Smooth muscle cell (in vitro differentiated cells): ENCODE data around the gene TIMD4. TPM values are rescaled to one million over a fixed set of nuclear protein-coding genes. Genes with fewer than 3 reads are reported as not detected.

Experiments
- DNase-seq: peaks from one replicate; lab custom pipeline; 2025; ENCODE audit not compliant: unreplicated experiment; lab: John Stamatoyannopoulos, UW
- H2AFZ ChIP-seq: fragments of 200-600 bp; sonication (generic); 2 replicates; pipeline ENCODE4 v1.6.0; 2016; ENCODE audit warnings: antibody characterized with exemption, low read depth, mild to moderate bottlenecking
- H3F3A ChIP-seq: fragments of 200-600 bp; sonication (generic); 2 replicates; pipeline ENCODE4 v1.6.0; 2017; ENCODE audit warnings: antibody characterized with exemption, low read depth
- H3K27ac ChIP-seq: fragments of 200-600 bp; sonication (generic); 2 replicates; pipeline ENCODE4 v1.5.1; 2016; ENCODE audit warnings: low read depth, mild to moderate bottlenecking
- H3K27me3 ChIP-seq: fragments of 200-600 bp; sonication (generic); 2 replicates; pipeline ENCODE4 v1.6.1; 2016; ENCODE audit warnings: low read depth, mild to moderate bottlenecking
- H3K36me3 ChIP-seq: fragments of 200-600 bp; sonication (generic); 2 replicates; pipeline ENCODE4 v1.5.1; 2016; ENCODE audit warnings: low read depth
- H3K4me1 ChIP-seq: fragments of 200-600 bp; sonication (generic); 2 replicates; pipeline ENCODE4 v1.5.1; 2016; ENCODE audit warnings: low read depth
- H3K4me2 ChIP-seq: fragments of 200-600 bp; sonication (generic); 2 replicates; pipeline ENCODE4 v1.6.0; 2016; ENCODE audit warnings: mild to moderate bottlenecking
- H3K4me3 ChIP-seq: fragments of 200-600 bp; sonication (generic); 2 replicates; pipeline ENCODE4 v1.5.1; 2016; ENCODE audit warnings: mild to moderate bottlenecking
- H3K79me2 ChIP-seq: fragments of 200-600 bp; sonication (generic); 2 replicates; pipeline ENCODE4 v1.6.0; 2016; ENCODE audit warnings: low read depth, mild to moderate bottlenecking
- H3K9ac ChIP-seq: fragments of 200-600 bp; sonication (generic); 2 replicates; pipeline ENCODE4 v1.6.0; 2016; ENCODE audit warnings: low read depth
- H3K9me3 ChIP-seq: fragments of 200-600 bp; sonication (generic); replicated peaks from 2 replicates; pipeline ENCODE4 v1.5.1; 2016; ENCODE audit warnings: low read depth
- H4K20me1 ChIP-seq: fragments of 200-600 bp; sonication (generic); 2 replicates; pipeline ENCODE4 v1.6.0; 2016; ENCODE audit warnings: low read depth
- WGBS: methylation state at CpG from one replicate; pipeline ENCODE4 v1.1.7; 2016; ENCODE audit warnings: low lambda C conversion rate; 5-methylcytosine and 5-hydroxymethylcytosine counted together
- polyA plus RNA-seq: library from polyadenylated mRNA; unstranded; fragments of >200 nt; fragmentation: Nextera tagmentation; extraction: Ambion mirVana; gene quantifications from 2 replicates; pipeline ENCODE4 v1.2.1, GENCODE V29; 2016
- total RNA-seq: library from RNA; depleted of rRNA; stranded (reverse); fragments of >200 nt; gene quantifications from 2 replicates; pipeline ENCODE4 v1.2.3, GENCODE V29; 2014
- TF ChIP-seq, protein P1 (sequence below): fragments of 200-600 bp; sonication (generic); IDR thresholded peaks from 2 replicates; pipeline ENCODE4 v1.5.1; 2017; ENCODE audit warnings: borderline replicate concordance, mild to moderate bottlenecking, antibody characterized with exemption; ENCODE audit not compliant: insufficient read depth, poor library complexity, severe bottlenecking

TIMD4 gene
- total and polyA plus RNA-seq, 2 experiments from 2014 or later = not detected

DNA sequence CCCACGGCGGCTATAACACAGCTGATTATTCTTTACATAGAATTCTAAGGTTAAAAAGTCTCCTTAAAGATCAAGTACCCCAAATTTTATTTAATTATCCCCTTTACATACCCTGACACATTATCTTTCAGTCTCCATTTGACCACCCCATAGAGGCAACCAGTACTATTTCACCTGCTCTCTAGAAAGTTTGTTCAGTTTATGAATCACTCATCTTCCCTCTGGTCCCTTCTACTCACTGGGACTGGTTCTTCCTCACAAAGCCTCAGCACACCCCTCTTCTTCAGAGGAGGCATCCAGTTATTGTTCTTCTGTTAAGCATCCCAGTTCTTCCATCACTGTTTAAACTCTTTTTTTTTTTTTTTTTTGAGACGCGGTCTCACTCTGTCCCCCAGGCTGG lies 70.2 kb downstream of the TIMD4 start:
- Histone ChIP-seq H3K4me1 (no peaks in the 10 kb centered on the region), H3K4me2 (no peak overlapping the region), H3K9me3 (no peaks in the 10 kb centered on the region), H3K27me3 (no peaks in the 10 kb centered on the region), H3K9ac (no peak overlapping the region), H3K36me3 (no peaks in the 10 kb centered on the region), H3K79me2 (no peaks in the 10 kb centered on the region), H2AFZ (no peak overlapping the region), H3K27ac (no peak overlapping the region), H4K20me1 (no peaks in the 10 kb centered on the region), H3F3A (no peaks in the 10 kb centered on the region), H3K4me3 (no peak overlapping the region)
- no peak for DNase-seq
- TF ChIP-seq, protein P1, sequence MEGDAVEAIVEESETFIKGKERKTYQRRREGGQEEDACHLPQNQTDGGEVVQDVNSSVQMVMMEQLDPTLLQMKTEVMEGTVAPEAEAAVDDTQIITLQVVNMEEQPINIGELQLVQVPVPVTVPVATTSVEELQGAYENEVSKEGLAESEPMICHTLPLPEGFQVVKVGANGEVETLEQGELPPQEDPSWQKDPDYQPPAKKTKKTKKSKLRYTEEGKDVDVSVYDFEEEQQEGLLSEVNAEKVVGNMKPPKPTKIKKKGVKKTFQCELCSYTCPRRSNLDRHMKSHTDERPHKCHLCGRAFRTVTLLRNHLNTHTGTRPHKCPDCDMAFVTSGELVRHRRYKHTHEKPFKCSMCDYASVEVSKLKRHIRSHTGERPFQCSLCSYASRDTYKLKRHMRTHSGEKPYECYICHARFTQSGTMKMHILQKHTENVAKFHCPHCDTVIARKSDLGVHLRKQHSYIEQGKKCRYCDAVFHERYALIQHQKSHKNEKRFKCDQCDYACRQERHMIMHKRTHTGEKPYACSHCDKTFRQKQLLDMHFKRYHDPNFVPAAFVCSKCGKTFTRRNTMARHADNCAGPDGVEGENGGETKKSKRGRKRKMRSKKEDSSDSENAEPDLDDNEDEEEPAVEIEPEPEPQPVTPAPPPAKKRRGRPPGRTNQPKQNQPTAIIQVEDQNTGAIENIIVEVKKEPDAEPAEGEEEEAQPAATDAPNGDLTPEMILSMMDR = no peak
- WGBS = 86% methylated on average over 4 of the region's 4 CpGs

DNA sequence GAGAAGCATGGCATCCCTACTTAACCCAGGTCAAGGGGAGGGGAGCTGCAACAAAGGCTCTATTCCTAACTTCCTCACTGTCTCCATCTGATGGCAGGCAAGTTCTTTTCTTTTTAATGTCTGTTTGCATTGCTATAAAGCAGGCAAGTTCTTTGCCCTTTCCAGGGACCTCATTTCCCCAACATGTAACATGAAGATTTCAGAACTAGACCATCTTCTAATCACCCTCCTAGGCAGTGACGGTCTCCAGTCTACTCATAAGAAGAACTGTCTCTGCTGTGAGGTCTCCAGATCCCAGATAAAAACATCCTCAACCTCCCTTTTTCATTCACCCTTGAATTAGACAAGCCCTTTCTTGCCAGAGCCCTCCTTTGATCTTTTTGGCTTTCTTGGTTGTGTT lies 70.8 kb downstream of the TIMD4 start:
- H3K4me1 ChIP-seq = no peaks in the 10 kb centered on the region
- no peaks in the 10 kb centered on the region for H4K20me1 ChIP-seq
- H3K4me3 ChIP-seq = no peak overlapping the region
- no peak overlapping the region for H3K9ac ChIP-seq
- no peak for DNase-seq
- H3K36me3 ChIP-seq = no peaks in the 10 kb centered on the region
- H3F3A ChIP-seq = no peaks in the 10 kb centered on the region
- H3K4me2 ChIP-seq = no peak overlapping the region
- 50% methylated on average over 1 of the region's 1 CpG for WGBS
- H3K27ac ChIP-seq = no peak overlapping the region
- no peak overlapping the region for H2AFZ ChIP-seq
- H3K9me3 ChIP-seq = no peaks in the 10 kb centered on the region
- no peaks in the 10 kb centered on the region for H3K79me2 ChIP-seq
- TF ChIP-seq, protein P1 = no peak
- H3K27me3 ChIP-seq = no peaks in the 10 kb centered on the region

DNA sequence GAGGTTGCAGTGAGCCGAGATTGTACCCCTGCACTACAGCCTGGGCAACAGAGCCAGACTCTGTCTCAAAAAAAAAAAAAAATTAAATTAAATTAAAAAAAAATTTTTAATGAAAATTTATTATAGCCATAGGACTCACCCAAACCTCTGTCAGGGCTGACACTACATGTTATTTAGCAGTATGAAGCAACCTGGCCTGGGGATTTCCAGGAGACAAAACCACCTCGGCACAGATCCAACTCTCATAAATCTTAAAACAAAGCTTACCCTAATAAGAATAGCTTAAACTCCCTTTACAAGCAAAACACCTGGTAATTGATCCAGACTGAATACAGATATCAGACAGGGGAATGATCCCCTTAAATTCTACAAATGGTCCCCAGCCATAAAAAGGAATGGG lies 74.5 kb downstream of the TIMD4 start:
- no peaks in the 10 kb centered on the region for H3K9me3 ChIP-seq
- no peaks in the 10 kb centered on the region for H3K4me1 ChIP-seq
- H3K9ac ChIP-seq = no peak overlapping the region
- 94% methylated on average over 2 of the region's 2 CpGs for WGBS
- H3K79me2 ChIP-seq = no peaks in the 10 kb centered on the region
- no peak overlapping the region for H3K4me3 ChIP-seq
- DNase-seq = no peak
- no peak overlapping the region for H3K4me2 ChIP-seq
- H3F3A ChIP-seq = no peaks in the 10 kb centered on the region
- no peaks in the 10 kb centered on the region for H3K27me3 ChIP-seq
- no peak overlapping the region for H3K27ac ChIP-seq
- H4K20me1 ChIP-seq = no peaks in the 10 kb centered on the region
- no peak overlapping the region for H2AFZ ChIP-seq
- no peaks in the 10 kb centered on the region for H3K36me3 ChIP-seq
- TF ChIP-seq, protein P1 = no peak

DNA sequence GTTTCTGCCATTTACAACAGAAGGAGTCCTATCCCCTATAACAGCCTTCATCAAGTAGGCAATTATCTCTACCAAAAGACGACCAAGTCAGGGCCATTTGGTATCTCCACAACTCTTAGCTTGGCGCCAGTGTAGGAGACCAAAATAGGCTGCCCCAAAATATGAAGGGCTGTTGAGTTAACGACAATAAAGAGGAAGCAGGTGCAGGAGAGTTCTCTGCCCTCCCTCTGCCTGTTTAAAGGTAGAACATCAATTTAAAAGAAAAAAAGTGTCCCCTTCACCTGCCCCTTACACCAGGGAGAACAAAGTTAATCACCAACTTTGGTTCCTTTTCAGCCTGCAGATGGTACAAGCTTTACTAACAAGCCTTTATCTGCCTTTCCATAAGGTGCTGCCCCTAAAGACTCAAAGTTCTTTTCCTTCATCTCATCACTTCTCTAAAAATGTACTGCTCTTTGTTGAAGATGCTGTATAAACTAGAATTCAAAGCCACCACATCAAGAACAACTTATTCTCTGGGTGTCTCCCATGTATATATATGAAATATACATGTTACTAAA lies 79.6 kb downstream of the TIMD4 start:
- Histone ChIP-seq H3K4me3 (no peak overlapping the region), H3K27me3 (no peaks in the 10 kb centered on the region), H3K9ac (no peak overlapping the region), H3K4me1 (no peaks in the 10 kb centered on the region), H3K79me2 (no peaks in the 10 kb centered on the region), H3K9me3 (no peaks in the 10 kb centered on the region), H4K20me1 (no peaks in the 10 kb centered on the region), H3K4me2 (no peak overlapping the region), H3K36me3 (no peaks in the 10 kb centered on the region), H2AFZ (no peak overlapping the region), H3K27ac (no peak overlapping the region), H3F3A (no peaks in the 10 kb centered on the region)
- WGBS = 89% methylated on average over 3 of the region's 3 CpGs
- DNase-seq = no peak
- TF ChIP-seq, protein P1 = no peak
